Stimulated activated CD4-positive, alpha-beta T cell treated with anti-CD3 and anti-CD28 coated beads, Interleukin-15, amount 100 ng/mL, for 24 hours (primary cell): ENCODE data around the gene TRIM41.
A peak's percentile ranks its signal among the peaks of the same experiment; 100 is the strongest.
"Not testable (repeated sequence)": the region's sequence is repeated elsewhere in the genome, so short reads cannot be mapped to it uniquely, and the experiment has no call there.

Experiments
- DNase-seq: peaks from one replicate; pipeline ENCODE4 v3.0.0-alpha.2; 2020

The TRIM41 gene

DNA sequence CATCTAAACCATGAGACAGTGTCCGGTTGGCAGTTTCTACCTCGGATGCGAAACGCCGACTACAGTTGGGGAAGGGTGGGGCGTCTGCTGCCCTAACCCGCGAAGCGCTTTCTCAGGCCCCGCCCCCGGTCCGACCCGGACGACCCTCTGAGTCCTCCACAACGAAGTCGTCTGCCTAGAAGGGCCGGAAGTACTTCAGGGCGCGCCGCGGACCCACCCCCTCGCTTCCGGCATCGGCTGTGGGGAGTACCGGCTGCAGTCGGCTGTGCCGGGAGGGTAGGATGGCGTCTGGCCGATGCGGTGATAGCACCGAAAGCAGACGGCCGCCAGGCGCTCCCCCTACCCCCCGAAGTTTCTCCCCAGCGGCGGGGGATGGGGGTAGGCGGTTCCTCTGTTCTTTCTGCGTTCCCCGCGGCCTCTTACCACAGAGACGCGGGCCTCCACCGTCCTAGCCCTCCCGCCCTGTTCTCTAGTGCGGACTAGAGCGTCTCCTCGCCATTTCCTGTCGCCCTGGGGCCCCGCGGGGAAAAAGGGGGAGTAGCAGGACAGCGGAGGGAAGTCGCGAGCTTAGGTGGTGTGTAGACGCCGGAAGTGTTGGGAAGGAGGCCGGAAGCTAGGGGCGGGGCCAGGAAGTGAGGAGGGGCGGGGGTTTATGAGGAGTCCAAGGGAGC, at the start of gene TRIM41:
Gene TRIM41 (plus strand): TSS at position 224 of the 671 bp plus-strand sequence. CDS start 719 bp downstream, outside the sequence.
- peak; percentile 99 for DNase-seq

DNA sequence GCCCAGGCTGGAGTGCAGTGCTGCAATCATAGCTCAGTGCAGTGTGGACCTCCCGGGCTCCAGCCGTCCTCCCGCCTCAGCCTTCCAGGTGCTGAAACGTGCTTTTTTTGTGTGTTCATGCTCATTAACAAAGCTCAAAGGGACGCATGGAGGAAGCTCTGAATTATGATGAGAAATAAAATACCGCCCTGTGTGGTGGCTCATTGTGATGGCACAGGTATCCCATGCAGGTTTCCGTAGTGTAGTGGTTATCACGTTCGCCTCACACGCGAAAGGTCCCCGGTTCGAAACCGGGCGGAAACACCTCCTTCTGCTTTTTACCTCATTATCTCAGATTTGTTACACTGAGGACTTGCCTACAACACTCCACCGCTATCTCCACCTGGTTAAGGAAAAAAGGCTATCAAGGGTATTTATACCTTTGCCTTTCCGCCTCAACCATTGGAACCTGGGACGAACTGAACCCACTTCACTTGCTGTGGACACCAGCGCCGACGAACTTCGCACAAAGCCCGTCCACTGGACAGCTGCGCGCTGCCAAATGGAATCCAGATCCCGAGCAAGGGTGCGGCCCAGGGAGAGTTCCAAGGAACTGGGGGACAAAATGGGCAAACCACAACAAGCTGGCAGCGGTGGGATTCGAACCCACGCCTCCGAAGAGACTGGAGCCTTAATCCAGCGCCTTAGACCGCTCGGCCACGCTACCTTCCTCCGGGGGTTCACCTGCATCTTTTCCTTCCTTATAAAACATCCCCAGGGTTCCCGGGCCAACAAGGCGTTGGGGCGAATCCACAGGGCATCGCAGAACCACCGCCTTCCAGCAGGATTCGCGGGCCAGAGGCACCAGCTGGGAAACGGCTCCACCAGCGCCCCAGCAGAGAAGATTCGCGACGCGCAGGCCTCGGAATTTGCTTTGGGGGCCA, 49.4 kb upstream of the TRIM41 start:
- DNase-seq, result peak; percentile 85

DNA sequence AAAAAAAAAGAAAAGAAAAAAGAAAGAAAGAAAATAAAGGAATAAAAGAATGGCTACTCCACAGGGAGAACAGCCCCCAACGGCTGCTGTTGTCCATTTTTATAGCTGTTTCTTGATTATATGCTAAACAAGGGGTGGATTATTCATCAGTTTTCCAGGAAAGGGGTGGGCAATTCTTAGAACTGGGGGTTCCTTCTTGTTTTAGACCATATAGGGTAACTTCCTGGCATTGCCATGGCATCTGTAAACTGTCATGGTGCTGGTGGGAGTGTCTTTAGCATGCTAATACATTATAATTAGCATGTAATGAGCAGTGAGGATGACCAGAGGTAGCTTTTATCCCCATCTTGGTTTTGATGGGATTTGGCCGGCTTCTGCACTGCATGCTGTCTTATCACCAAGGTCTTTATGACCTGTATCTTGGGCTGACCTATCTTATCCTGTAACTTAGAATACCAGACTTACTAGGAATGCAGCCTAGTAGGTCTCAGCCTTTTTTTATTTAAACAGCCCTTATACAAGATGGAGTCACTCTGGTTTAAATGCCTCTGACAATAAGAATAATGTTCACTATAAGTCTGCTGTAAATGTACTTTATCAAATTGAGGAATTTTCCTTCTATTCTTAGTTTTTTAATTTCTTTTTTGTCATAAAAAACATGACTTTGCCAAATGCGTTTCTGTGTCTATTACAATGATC, 46.7 kb upstream of the TRIM41 start:
- no peak for DNase-seq

GRCh38 chr5:181177559-181177958, 45.5 kb upstream of the TRIM41 start:
- not testable (repeated sequence) for DNase-seq

DNA sequence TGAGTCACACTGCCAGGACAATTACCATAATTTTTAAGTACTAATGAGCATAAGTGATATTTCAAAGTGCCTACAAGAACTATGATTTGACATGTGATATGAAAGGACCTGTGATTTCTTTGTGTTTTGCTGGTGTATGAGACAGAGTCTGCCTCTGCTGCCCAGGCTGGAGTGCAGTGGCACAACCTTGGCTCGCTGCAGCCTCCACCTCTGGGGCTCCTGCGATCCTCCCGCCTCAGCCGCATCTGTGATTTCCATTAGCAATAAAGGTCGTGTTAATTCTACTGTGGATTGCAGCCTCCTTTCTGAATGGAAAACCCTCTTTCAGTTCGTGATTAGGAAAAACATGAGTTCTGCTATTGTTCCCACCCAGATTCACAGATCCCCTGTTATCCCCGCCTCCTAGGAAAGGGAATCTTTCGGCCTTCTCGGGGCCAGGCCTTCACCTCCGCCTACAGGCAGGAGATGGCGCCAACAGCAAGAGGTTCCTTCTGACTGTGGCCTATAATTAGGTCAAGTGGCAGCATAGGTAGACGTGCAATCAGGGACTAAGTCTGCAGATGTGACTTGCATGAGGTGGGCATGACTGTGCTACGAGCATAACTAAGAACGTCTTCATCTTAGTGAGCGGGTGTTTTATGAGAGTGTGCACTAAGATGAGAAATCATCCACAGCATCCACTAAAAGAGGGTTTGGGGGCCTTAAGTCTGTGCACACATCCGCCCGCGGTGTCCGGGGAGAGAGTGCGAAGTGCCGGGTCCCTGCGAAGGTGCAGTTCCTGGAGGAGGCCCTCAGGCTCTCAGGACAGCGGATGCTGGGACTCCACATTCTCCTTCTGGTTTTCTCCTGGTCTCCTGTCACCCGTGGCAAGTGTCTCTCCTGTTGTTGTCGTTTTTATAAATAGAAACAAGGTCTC, 41.2 kb upstream of the TRIM41 start:
- peak; percentile 61 for DNase-seq

DNA sequence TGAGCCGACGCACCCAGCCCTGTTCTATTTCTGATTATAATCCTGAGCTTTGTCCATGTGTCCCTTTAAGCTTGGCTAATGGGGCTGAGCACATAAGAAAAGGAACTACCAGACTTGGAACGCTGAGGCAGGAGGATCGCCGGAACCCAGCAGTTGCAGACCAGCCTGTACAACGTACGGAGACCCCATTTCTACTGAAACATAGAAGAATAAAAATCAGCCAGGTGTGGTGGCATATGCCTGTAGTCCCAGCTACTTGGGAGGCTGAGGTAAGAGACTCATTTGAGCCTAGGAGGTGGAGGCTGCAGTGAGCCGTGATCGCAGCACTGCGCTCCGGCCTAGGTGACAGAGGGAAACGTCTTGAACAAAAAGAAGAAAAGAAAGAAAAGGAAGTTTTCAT, 40.4 kb upstream of the TRIM41 start:
- DNase-seq, result no peak

DNA sequence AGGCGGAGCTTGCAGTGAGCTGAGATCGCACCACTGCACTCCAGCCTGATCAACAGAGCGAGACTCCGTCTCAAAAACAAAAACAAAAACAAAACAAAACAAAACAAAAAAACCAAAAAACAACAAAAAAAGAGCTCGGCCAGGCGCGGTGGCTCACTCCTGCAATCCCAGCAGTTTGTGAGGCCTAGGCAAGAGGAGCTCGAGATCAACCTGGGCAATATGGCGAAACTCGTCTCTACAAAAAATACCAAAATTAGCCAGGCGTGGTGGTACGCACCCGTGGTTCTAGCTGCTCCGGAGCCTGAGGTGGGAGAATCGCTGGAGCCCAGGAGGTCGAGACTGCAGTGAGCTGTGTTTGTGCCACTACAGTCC, 38.2 kb upstream of the TRIM41 start:
- no peak for DNase-seq

- DNase-seq, result no peak
Observed at GRCh38 chr5:181185560-181185959, 37.5 kb upstream of the TRIM41 start.

- DNase-seq, result no peak
Observed at GRCh38 chr5:181186022-181186421, 37.1 kb upstream of the TRIM41 start.

DNA sequence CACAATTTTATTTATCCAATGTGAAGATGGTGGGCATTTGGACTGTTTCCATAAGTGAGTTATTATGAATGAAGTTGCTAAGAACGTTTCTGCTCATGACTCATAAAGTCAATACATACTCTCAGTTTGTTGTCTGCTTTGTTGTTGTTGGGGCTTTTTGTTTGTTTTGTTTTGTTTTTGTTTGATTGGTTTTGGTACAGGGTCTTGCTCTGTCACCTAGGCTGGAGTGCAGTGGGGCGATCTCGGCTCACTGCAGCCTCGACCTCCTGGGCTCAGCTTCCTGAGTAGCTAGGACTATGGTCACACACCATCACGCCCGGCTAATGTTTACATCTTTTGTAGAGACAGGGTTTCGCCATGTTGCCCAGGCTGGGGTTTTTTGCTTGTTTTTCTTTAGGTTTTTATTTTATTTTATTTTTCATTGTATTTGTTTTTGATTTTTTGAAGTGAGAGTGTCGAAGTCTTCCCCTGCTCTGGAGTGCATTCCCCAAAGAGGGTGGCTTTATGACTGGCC, 36.0 kb upstream of the TRIM41 start:
- DNase-seq, result no peak

GRCh38 chr5:181187500-181188213, 35.4 kb upstream of the TRIM41 start:
- peak; percentile 86 for DNase-seq

DNA sequence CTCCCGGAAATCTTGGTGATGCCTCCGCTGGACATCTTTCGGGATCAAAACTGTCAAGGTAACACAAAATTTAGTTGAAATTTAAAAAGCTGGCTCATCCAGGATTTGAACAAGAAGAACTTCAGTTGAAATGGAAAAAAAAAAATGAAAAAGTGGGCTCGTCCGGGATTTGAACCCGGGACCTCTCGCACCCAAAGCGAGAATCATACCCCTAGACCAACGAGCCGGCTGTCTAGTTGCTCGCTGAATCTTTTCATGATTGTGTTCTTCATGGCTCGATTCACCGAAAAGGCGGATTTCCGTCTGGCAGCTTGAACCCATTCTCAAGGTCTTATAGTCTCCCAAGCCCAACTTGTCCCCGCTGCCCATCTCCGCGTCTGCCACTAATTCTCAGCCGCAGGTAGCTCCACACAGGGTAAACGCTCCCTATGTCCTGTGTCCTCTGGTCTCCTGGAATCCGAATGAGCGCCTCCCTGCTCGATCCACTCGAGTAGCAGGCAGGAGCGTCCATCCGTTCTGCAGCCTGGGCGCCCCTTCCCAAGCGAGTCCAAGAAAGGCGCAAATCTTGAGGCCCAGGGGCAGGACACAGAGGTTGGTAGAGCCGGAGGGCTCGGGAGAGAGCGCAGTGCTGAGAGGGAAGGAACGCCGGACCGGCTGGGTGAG, 34.2 kb upstream of the TRIM41 start:
- peak; percentile 82 for DNase-seq

GRCh38 chr5:181189363-181189961, 33.6 kb upstream of the TRIM41 start:
- peak; percentile 77 for DNase-seq

- peak; percentile 58 for DNase-seq
Observed at GRCh38 chr5:181189962-181190710, 32.9 kb upstream of the TRIM41 start.

DNA sequence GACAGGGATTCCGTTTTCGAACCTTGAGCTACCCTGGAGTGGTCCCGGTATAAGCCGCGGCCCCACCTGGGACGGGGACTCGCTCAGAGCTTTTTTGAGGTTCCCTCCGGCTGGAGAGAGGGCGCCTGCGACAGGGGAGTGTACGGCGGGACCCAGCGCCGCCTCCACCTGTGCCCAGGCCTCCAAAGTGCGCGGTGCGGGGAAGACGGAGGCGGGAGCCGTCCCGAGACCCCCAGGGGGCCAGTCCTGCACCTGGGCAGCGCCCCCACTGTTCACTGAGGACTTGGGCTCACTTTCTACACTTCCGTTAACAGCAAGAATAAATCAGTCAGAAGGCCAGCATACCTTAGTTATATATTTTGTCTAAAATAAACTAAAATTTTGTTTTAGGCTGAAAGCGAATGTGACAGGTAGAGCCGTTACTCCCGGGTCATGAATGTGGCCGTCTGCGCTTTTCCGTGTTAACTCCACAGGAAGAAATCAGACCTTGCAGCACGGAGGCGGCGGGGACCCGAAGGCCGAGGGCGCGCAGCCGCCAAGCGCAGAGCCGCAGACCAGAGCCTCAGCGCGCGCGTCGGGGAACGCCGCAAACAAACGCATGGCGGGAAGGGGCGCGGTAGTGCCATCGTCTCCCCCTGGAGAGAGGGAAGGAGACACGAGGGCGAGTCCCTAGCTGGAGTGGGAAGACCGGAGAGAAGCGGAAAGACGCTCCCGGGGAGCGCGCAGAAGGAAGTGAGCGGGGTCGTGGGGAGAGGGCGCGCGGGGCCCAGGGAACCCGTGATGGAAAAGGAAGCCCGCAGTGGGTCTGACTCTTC, 32.2 kb upstream of the TRIM41 start:
- peak; percentile 68 for DNase-seq

GRCh38 chr5:181191526-181192336, 31.4 kb upstream of the TRIM41 start:
- DNase-seq, result peak; percentile 95

DNA sequence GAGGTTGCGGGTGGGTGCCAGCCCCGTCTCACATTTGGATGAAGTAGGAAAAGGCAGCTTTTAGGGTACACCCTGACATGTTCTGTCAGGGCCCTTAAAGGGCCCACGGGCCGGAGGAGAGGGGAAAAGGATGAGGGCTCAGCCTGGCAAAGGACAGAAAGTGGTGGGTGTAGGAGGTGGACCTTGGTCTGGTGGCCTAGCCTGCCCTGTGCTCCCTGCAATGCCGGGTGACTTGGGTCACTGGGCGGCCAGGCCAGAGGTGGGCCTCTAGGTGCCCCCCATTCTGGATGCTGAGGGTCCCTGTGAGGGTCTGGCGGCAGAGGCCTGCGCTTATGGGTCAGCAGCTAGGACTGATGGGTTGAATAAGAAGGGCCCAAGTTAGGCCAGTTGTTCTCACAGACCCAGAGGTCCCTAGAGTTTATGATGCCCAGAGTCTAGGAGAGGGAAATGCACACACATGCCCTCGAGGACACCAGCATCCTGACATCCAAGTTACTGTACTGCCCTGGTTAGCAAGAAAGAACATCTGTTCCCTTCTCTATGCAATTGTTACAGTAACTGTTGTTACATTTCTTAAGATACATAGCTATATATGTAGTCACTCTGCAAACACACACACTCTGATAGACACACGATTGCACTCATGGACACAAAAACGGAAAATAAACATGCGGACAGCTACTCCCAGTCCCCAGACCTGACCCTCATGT, 30.6 kb upstream of the TRIM41 start:
- no peak for DNase-seq
